Tibial nerve (tissue), 4 donors: ENCODE data around the gene TSPAN17. TPM values are rescaled to one million over a fixed set of nuclear protein-coding genes. Genes with fewer than 3 reads are reported as not detected.

Experiments used
- DNase-seq, 2 donors: peaks; one replicate each; pipeline ENCODE4 v3.0.0-alpha.2; 2019; ENCODE audit warnings: low spot score in 2 of 2
- H3K27ac ChIP-seq, 4 donors: fragments of 200-600 bp; sonication (generic) in 3 of 4; one replicate each; pipeline ENCODE4 v1.5.1; 2017 to 2019; ENCODE audit warnings: mild to moderate bottlenecking in 1 of 4
- H3K27me3 ChIP-seq, 2 donors: fragments of 200-600 bp; sonication (generic) in 1 of 2; one replicate each; pipeline versions ENCODE4 v1.5.1 to v1.6.0; 2017 to 2019
- H3K36me3 ChIP-seq, 3 donors: fragments of 200-600 bp; sonication (generic); one replicate each; pipeline ENCODE4 v1.5.1; 2018 to 2019
- H3K4me1 ChIP-seq, 4 donors: fragments of 200-600 bp; sonication (generic) in 3 of 4; one replicate each; pipeline ENCODE4 v1.5.1; 2017 to 2019
- H3K4me3 ChIP-seq, 4 donors: fragments of 200-600 bp; sonication (generic) in 3 of 4; one replicate each; pipeline ENCODE4 v1.5.1; 2017 to 2019; ENCODE audit warnings: mild to moderate bottlenecking in 1 of 4, moderate library complexity in 1 of 4
- H3K9me3 ChIP-seq, 4 donors: fragments of 200-600 bp; sonication (generic) in 3 of 4; one replicate each; pipeline ENCODE4 v1.5.1; 2017 to 2019
- CTCF ChIP-seq, 5 experiments: fragments of 200-600 bp in 3 of 5; fragments of 450-650 bp in 2 of 5; sonication (generic) in 3 of 5; IDR thresholded peaks; one replicate each; pipeline ENCODE4 v1.5.1; 2016 to 2019; ENCODE audit warnings: antibody characterized with exemption in 5 of 5, mild to moderate bottlenecking in 3 of 5, moderate library complexity in 2 of 5
- EP300 ChIP-seq, 2 donors: sonication (generic); formaldehyde crosslinking; IDR thresholded peaks; one replicate each; pipeline ENCODE4 v1.6.1; 2017; ENCODE audit warnings: antibody characterized with exemption in 2 of 2, mild to moderate bottlenecking in 1 of 2
- POLR2A ChIP-seq, 2 donors: fragments of 450-650 bp; IDR thresholded peaks; one replicate each; pipeline ENCODE4 v1.6.1; 2017; ENCODE audit warnings: antibody characterized with exemption in 2 of 2, mild to moderate bottlenecking in 2 of 2, moderate library complexity in 2 of 2
- WGBS, 2 donors: methylation state at CpG; one replicate each; pipeline ENCODE4 v1.1.5; 2018; 5-methylcytosine and 5-hydroxymethylcytosine counted together
- small RNA-seq: library from RNA; depleted of rRNA; stranded (forward); fragments of <200 nt; gene quantifications from one replicate; pipeline ENCODE3, GENCODE V24; 2016
- total RNA-seq, 4 donors: library from RNA; depleted of rRNA; stranded (reverse); fragments of >200 nt; gene quantifications; one replicate each; pipeline ENCODE4 v1.1.0, GENCODE V29; 2016

Gene TSPAN17
- total RNA-seq, 4 donors from 2014 or later: 11.0 to 25.8 (median 14.3) TPM

GRCh38 chr5:176700239-176700847, 53.1 kb downstream of the TSPAN17 start:
- no peak for TF ChIP-seq EP300 (IDR thresholded peaks at IDR 0.05)
- no peak for TF ChIP-seq POLR2A (IDR thresholded peaks at IDR 0.05)
- DNase-seq: no peak
- no peaks in the 10 kb centered on the region for H3K36me3 ChIP-seq
- no peaks in the 10 kb centered on the region for H3K9me3 ChIP-seq
- H3K4me3 ChIP-seq: no peak overlapping the region
- H3K27ac ChIP-seq: no peak overlapping the region
- no peaks in the 10 kb centered on the region for H3K4me1 ChIP-seq
- H3K27me3 ChIP-seq: peaks cover 0 to 65% of the 10 kb centered on the region in 2 donors
- WGBS, 2 donors: 22 to 24% methylated on average over 15 to 16 of the region's 16 CpGs

DNA sequence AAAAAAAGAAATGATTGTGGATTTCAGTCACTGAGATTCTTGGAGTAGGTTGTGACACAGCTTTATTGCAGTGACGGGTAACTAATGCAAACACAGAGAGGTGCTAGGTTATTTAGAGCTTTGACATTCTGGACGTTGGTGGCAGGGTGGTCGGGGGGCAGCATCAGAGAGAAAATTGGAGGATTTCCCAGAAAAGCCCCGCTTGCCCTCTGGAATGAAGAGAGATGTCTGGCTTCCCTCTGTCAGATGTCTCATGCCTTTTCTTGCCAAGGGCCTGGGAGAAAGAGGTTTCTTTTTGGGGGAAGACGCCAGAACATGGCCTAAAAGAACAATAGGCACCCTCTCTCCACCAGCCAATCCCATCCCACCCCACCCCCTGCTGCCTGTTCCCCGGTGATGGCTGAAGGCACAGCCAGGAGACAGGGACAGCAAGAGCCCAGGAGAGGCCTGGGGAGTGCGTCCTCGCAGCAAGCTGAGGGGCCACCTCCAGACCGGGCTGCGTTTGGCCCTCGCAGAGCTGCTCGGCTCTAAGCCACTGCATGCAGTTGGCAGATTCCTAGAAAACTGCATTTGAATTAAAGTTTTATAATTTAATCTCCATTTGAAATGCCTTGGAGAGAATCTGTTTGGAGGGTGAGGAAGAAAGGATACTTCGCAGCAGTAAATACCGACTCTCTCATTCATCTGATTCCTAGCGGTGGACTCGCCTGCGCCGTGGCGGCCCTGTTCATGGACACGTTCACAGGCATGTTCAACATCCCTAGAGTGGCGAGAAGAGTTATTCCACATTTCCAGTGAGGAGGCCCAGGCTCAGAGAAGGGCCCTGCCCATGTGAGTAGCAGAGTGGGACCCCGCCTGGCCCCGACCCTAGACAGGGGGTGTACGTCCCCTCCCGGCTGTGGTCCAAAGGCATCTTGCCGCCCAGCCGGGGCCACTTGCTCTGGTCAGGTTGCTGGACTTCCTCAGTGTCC, 55.7 kb downstream of the TSPAN17 start:
- no peak overlapping the region for H3K27ac ChIP-seq
- H3K4me3 ChIP-seq: no peak overlapping the region
- H3K27me3 ChIP-seq: peaks cover 0 to 41% of the 10 kb centered on the region in 2 donors
- no peak for TF ChIP-seq POLR2A (IDR thresholded peaks at IDR 0.05)
- no peak for TF ChIP-seq CTCF (IDR thresholded peaks at IDR 0.05)
- no peak for TF ChIP-seq EP300 (IDR thresholded peaks at IDR 0.05)
- 68 to 72% methylated on average over 27 of the region's 27 CpGs for WGBS, 2 donors
- no peaks in the 10 kb centered on the region for H3K9me3 ChIP-seq
- H3K4me1 ChIP-seq: no peaks in the 10 kb centered on the region
- H3K36me3 ChIP-seq: no peaks in the 10 kb centered on the region
- DNase-seq: no peak

GRCh38 chr5:176703857-176704256, 56.6 kb downstream of the TSPAN17 start:
- no peak overlapping the region for H3K27ac ChIP-seq
- no peak for TF ChIP-seq CTCF (IDR thresholded peaks at IDR 0.05)
- no peak for TF ChIP-seq EP300 (IDR thresholded peaks at IDR 0.05)
- no peak for TF ChIP-seq POLR2A (IDR thresholded peaks at IDR 0.05)
- 82 to 87% methylated on average over 13 of the region's 13 CpGs for WGBS, 2 donors
- H3K4me3 ChIP-seq: no peak overlapping the region
- H3K4me1 ChIP-seq: no peaks in the 10 kb centered on the region
- DNase-seq: no peak
- peaks cover 0 to 32% of the 10 kb centered on the region in 2 donors for H3K27me3 ChIP-seq
- H3K9me3 ChIP-seq: no peaks in the 10 kb centered on the region
- no peaks in the 10 kb centered on the region for H3K36me3 ChIP-seq

- WGBS, 2 donors: 89 to 92% methylated on average over 3 of the region's 3 CpGs
- H3K9me3 ChIP-seq: no peaks in the 10 kb centered on the region
- DNase-seq: no peak
- H3K4me1 ChIP-seq: no peaks in the 10 kb centered on the region
- H3K36me3 ChIP-seq: no peaks in the 10 kb centered on the region
- TF ChIP-seq EP300 (IDR thresholded peaks at IDR 0.05): no peak
- TF ChIP-seq POLR2A (IDR thresholded peaks at IDR 0.05): no peak
- TF ChIP-seq CTCF (IDR thresholded peaks at IDR 0.05): no peak
- H3K27me3 ChIP-seq: peaks cover 0 to 28% of the 10 kb centered on the region in 2 donors
- H3K4me3 ChIP-seq: no peak overlapping the region
- no peak overlapping the region for H3K27ac ChIP-seq
Observed at GRCh38 chr5:176704355-176704754, 57.1 kb downstream of the TSPAN17 start.

GRCh38 chr5:176704817-176705216, 57.5 kb downstream of the TSPAN17 start:
- TF ChIP-seq CTCF (IDR thresholded peaks at IDR 0.05) (no peak), POLR2A (IDR thresholded peaks at IDR 0.05) (no peak), EP300 (IDR thresholded peaks at IDR 0.05) (no peak)

More at GRCh38 chr5:176704817-176705216, 57.5 kb downstream of the TSPAN17 start:
- H3K27me3 ChIP-seq: peaks cover 0 to 23% of the 10 kb centered on the region in 2 donors
- H3K36me3 ChIP-seq: no peaks in the 10 kb centered on the region
- no peaks in the 10 kb centered on the region for H3K4me1 ChIP-seq
- H3K9me3 ChIP-seq: no peaks in the 10 kb centered on the region
- H3K4me3 ChIP-seq: no peak overlapping the region
- no peak overlapping the region for H3K27ac ChIP-seq
- WGBS, 2 donors: 53 to 63% methylated on average over 12 of the region's 12 CpGs
- no peak for DNase-seq

Small RNA genes within 50 kb of the gene (small RNA-seq; reads per million reads assigned to genes)
- not detected for gene MIR4281

Other genes with a start within 250 kb of the TSPAN17 start
- gene CLTB, start 230.9 kb upstream of the TSPAN17 start, total RNA-seq: 100 to 1,000 TPM; 183 to 233 (median 197) TPM
- 10 to 100 TPM; 23.0 to 30.8 (median 29.4) TPM for gene FAF2, start 199.1 kb upstream of the TSPAN17 start, total RNA-seq
- 10 to 100 TPM; 11.1 to 28.5 (median 21.8) TPM for gene RNF44, start 110.1 kb upstream of the TSPAN17 start, total RNA-seq
- gene CDHR2, start 98.1 kb upstream of the TSPAN17 start, total RNA-seq: not detected
- gene GPRIN1, start 37.3 kb upstream of the TSPAN17 start, total RNA-seq: under 1 TPM in 2 of 4 donors, not detected in 2; 0.22 to 0.90 TPM
- not detected for gene SNCB, start 16.9 kb upstream of the TSPAN17 start, total RNA-seq
- not detected for gene EIF4E1B, start 16.8 kb upstream of the TSPAN17 start, total RNA-seq
- not detected for gene UNC5A, start 163.1 kb downstream of the TSPAN17 start, total RNA-seq